Measurements from ENCODE around the gene OR4D11.

- no peak for TF ChIP-seq POLR2A (IDR thresholded peaks at IDR 0.05)
- no peak for TF ChIP-seq CTCF (IDR thresholded peaks at IDR 0.05)
Observed at GRCh38 chr11:59544869-59545178, 41.4 kb downstream of the OR4D11 start.

Measured in breast epithelium (tissue), 3 donors.